Measurements from ENCODE around the gene WDR47.
A peak's percentile ranks its signal among the peaks of the same experiment; 100 is the strongest.
"Not testable (repeated sequence)": the region's sequence is repeated elsewhere in the genome, so short reads cannot be mapped to it uniquely, and the experiment has no call there.

Gene WDR47

GRCh38 chr1:109024646-109025045 is 17.3 kb downstream of the WDR47 start:
- Histone ChIP-seq H3K27ac (ENCODE audit: low read depth, low read length) (no peak overlapping the region), H3K36me3 (ENCODE audit: insufficient read depth, low read length) (no peaks in the 10 kb centered on the region), H3K79me2 (ENCODE audit: control insufficient read depth, insufficient read depth, low read length, unreplicated experiment) (peaks cover 10% of the 10 kb centered on the region), H2AFZ (ENCODE audit: low read length, unreplicated experiment) (no peak overlapping the region), H3K4me3 (ENCODE audit: low read depth, low read length) (no peak overlapping the region), H3K4me1 (ENCODE audit: control insufficient read depth, insufficient read depth, low read length, unreplicated experiment) (no peaks in the 10 kb centered on the region), H3K27me3 (ENCODE audit: insufficient read depth, low read length) (no peaks in the 10 kb centered on the region)

GRCh38 chr1:109020693-109021257 is 21.1 kb downstream of the WDR47 start:
- no peaks in the 10 kb centered on the region for H3K79me2 ChIP-seq (ENCODE audit: control insufficient read depth, insufficient read depth, low read length, unreplicated experiment)
- H3K4me1 ChIP-seq (ENCODE audit: control insufficient read depth, insufficient read depth, low read length, unreplicated experiment): no peaks in the 10 kb centered on the region
- no peaks in the 10 kb centered on the region; the same call in 1 of the 2 replicates for H3K36me3 ChIP-seq (ENCODE audit: insufficient read depth, low read length)
- no peak overlapping the region for H3K27ac ChIP-seq (ENCODE audit: low read depth, low read length)
- H3K4me3 ChIP-seq (ENCODE audit: low read depth, low read length): no peak overlapping the region
- H2AFZ ChIP-seq (ENCODE audit: low read length, unreplicated experiment): no peak overlapping the region
- H3K27me3 ChIP-seq (ENCODE audit: insufficient read depth, low read length): no peaks in the 10 kb centered on the region

GRCh38 chr1:109017719-109018118 is 24.2 kb downstream of the WDR47 start:
- not testable (repeated sequence) for H3K36me3 ChIP-seq (ENCODE audit: insufficient read depth, low read length); H3K4me1 ChIP-seq (ENCODE audit: control insufficient read depth, insufficient read depth, low read length, unreplicated experiment); H3K4me3 ChIP-seq (ENCODE audit: low read depth, low read length); H2AFZ ChIP-seq (ENCODE audit: low read length, unreplicated experiment); H3K27me3 ChIP-seq (ENCODE audit: insufficient read depth, low read length); H3K79me2 ChIP-seq (ENCODE audit: control insufficient read depth, insufficient read depth, low read length, unreplicated experiment); H3K27ac ChIP-seq (ENCODE audit: low read depth, low read length)

- H3K27me3 ChIP-seq (ENCODE audit: insufficient read depth, low read length): no peaks in the 10 kb centered on the region
- H2AFZ ChIP-seq (ENCODE audit: low read length, unreplicated experiment): no peak overlapping the region
- no peak overlapping the region for H3K4me3 ChIP-seq (ENCODE audit: low read depth, low read length)
- no peak overlapping the region for H3K27ac ChIP-seq (ENCODE audit: low read depth, low read length)
- peaks cover 3% of the 10 kb centered on the region; the same call in 1 of the 2 replicates for H3K36me3 ChIP-seq (ENCODE audit: insufficient read depth, low read length)
- H3K79me2 ChIP-seq (ENCODE audit: control insufficient read depth, insufficient read depth, low read length, unreplicated experiment): no peaks in the 10 kb centered on the region
- H3K4me1 ChIP-seq (ENCODE audit: control insufficient read depth, insufficient read depth, low read length, unreplicated experiment): no peaks in the 10 kb centered on the region
Measured at GRCh38 chr1:109017134-109017533, 24.8 kb downstream of the WDR47 start.

- Histone ChIP-seq H3K4me1 (ENCODE audit: control insufficient read depth, insufficient read depth, low read length, unreplicated experiment) (no peaks in the 10 kb centered on the region), H3K4me3 (ENCODE audit: low read depth, low read length) (no peak overlapping the region), H3K36me3 (ENCODE audit: insufficient read depth, low read length) (peaks cover 5% of the 10 kb centered on the region; the same call in 1 of the 2 replicates), H3K27me3 (ENCODE audit: insufficient read depth, low read length) (no peaks in the 10 kb centered on the region), H3K27ac (ENCODE audit: low read depth, low read length) (no peak overlapping the region), H3K79me2 (ENCODE audit: control insufficient read depth, insufficient read depth, low read length, unreplicated experiment) (no peaks in the 10 kb centered on the region), H2AFZ (ENCODE audit: low read length, unreplicated experiment) (no peak overlapping the region)
Measured at GRCh38 chr1:109011335-109011734, 30.6 kb downstream of the WDR47 start.

- H3K4me1 ChIP-seq (ENCODE audit: control insufficient read depth, insufficient read depth, low read length, unreplicated experiment); H3K79me2 ChIP-seq (ENCODE audit: control insufficient read depth, insufficient read depth, low read length, unreplicated experiment); H3K27ac ChIP-seq (ENCODE audit: low read depth, low read length); H2AFZ ChIP-seq (ENCODE audit: low read length, unreplicated experiment); H3K4me3 ChIP-seq (ENCODE audit: low read depth, low read length); H3K27me3 ChIP-seq (ENCODE audit: insufficient read depth, low read length): not testable (repeated sequence)
- peaks cover 37% of the 10 kb centered on the region for H3K36me3 ChIP-seq (ENCODE audit: insufficient read depth, low read length)
Measured at GRCh38 chr1:108996622-108997021, 45.3 kb downstream of the WDR47 start.

- H2AFZ ChIP-seq (ENCODE audit: low read length, unreplicated experiment): no peak overlapping the region
- no peaks in the 10 kb centered on the region for H3K79me2 ChIP-seq (ENCODE audit: control insufficient read depth, insufficient read depth, low read length, unreplicated experiment)
- H3K27me3 ChIP-seq (ENCODE audit: insufficient read depth, low read length): no peaks in the 10 kb centered on the region
- 0 out of 2 replicates have a peak, but pooled peaks cover 4% of the 10 kb centered on the region for H3K36me3 ChIP-seq (ENCODE audit: insufficient read depth, low read length)
- no peak overlapping the region for H3K27ac ChIP-seq (ENCODE audit: low read depth, low read length)
- no peaks in the 10 kb centered on the region for H3K4me1 ChIP-seq (ENCODE audit: control insufficient read depth, insufficient read depth, low read length, unreplicated experiment)
- no peak overlapping the region for H3K4me3 ChIP-seq (ENCODE audit: low read depth, low read length)
Measured at GRCh38 chr1:108983114-108983513, 58.8 kb downstream of the WDR47 start.

- Histone ChIP-seq H2AFZ (ENCODE audit: low read length, unreplicated experiment) (no peak overlapping the region), H3K4me1 (ENCODE audit: control insufficient read depth, insufficient read depth, low read length, unreplicated experiment) (no peaks in the 10 kb centered on the region), H3K36me3 (ENCODE audit: insufficient read depth, low read length) (peaks cover 11% of the 10 kb centered on the region), H3K27me3 (ENCODE audit: insufficient read depth, low read length) (no peaks in the 10 kb centered on the region), H3K27ac (ENCODE audit: low read depth, low read length) (no peak overlapping the region), H3K79me2 (ENCODE audit: control insufficient read depth, insufficient read depth, low read length, unreplicated experiment) (no peaks in the 10 kb centered on the region), H3K4me3 (ENCODE audit: low read depth, low read length) (no peak overlapping the region)
Measured at GRCh38 chr1:108976658-108977057, 65.2 kb downstream of the WDR47 start.

- H3K27ac ChIP-seq (ENCODE audit: low read depth, low read length): no peak overlapping the region
- H3K27me3 ChIP-seq (ENCODE audit: insufficient read depth, low read length): no peaks in the 10 kb centered on the region
- peaks cover 19% of the 10 kb centered on the region for H3K36me3 ChIP-seq (ENCODE audit: insufficient read depth, low read length)
- no peaks in the 10 kb centered on the region for H3K79me2 ChIP-seq (ENCODE audit: control insufficient read depth, insufficient read depth, low read length, unreplicated experiment)
- H3K4me3 ChIP-seq (ENCODE audit: low read depth, low read length): no peak overlapping the region
- H2AFZ ChIP-seq (ENCODE audit: low read length, unreplicated experiment): no peak overlapping the region
- H3K4me1 ChIP-seq (ENCODE audit: control insufficient read depth, insufficient read depth, low read length, unreplicated experiment): no peaks in the 10 kb centered on the region
Measured at GRCh38 chr1:108972951-108973350, 69.0 kb downstream of the WDR47 start.

- Histone ChIP-seq H3K36me3 (ENCODE audit: insufficient read depth, low read length) (peaks cover 13% of the 10 kb centered on the region), H3K4me1 (ENCODE audit: control insufficient read depth, insufficient read depth, low read length, unreplicated experiment) (no peaks in the 10 kb centered on the region), H3K79me2 (ENCODE audit: control insufficient read depth, insufficient read depth, low read length, unreplicated experiment) (no peaks in the 10 kb centered on the region), H3K4me3 (ENCODE audit: low read depth, low read length) (no peak overlapping the region), H3K27me3 (ENCODE audit: insufficient read depth, low read length) (no peaks in the 10 kb centered on the region), H2AFZ (ENCODE audit: low read length, unreplicated experiment) (no peak overlapping the region), H3K27ac (ENCODE audit: low read depth, low read length) (no peak overlapping the region)
Measured at GRCh38 chr1:108969346-108969745, 72.6 kb downstream of the WDR47 start.

- peaks cover 6% of the 10 kb centered on the region for H3K4me1 ChIP-seq (ENCODE audit: control insufficient read depth, insufficient read depth, low read length, unreplicated experiment)
- H3K4me3 ChIP-seq (ENCODE audit: low read depth, low read length): peak within 1 kb of the TSS; percentile 92
- peak within 1 kb of the TSS; percentile 83 for H2AFZ ChIP-seq (ENCODE audit: low read length, unreplicated experiment)
- H3K79me2 ChIP-seq (ENCODE audit: control insufficient read depth, insufficient read depth, low read length, unreplicated experiment): peaks cover 39% of the 10 kb centered on the region
- H3K27me3 ChIP-seq (ENCODE audit: insufficient read depth, low read length): no peaks in the 10 kb centered on the region
- no peaks in the 10 kb centered on the region for H3K36me3 ChIP-seq (ENCODE audit: insufficient read depth, low read length)
- peak within 1 kb of the TSS; percentile 79 for H3K27ac ChIP-seq (ENCODE audit: low read depth, low read length)
Measured at GRCh38 chr1:108963052-108963686, 78.7 kb downstream of the WDR47 start, which contains the start of gene CLCC1. TSS of gene CLCC1 (minus strand) at chr1:108963484. CDS start at chr1:108950437, 13,047 bp downstream.
